Brain microvascular endothelial cell (primary cell): ENCODE measurements around the gene PVALEF.

Experiments used
- DNase-seq: peaks from one replicate; pipeline ENCODE4 v3.0.0-alpha.2; 2020
- H3K27ac ChIP-seq: fragments of 250-450 bp; sonication (Bioruptor Pico); 2 replicates; pipeline ENCODE4 v1.5.1; 2020; ENCODE audit warnings: mild to moderate bottlenecking, moderate library complexity
- H3K27me3 ChIP-seq: fragments of 250-450 bp; sonication (Bioruptor Pico); replicated peaks from 2 replicates; pipeline ENCODE4 v1.5.1; 2020; ENCODE audit warnings: mild to moderate bottlenecking
- H3K36me3 ChIP-seq: fragments of 250-450 bp; sonication (Bioruptor Pico); replicated peaks from 2 replicates; pipeline ENCODE4 v1.5.1; 2020; ENCODE audit warnings: mild to moderate bottlenecking
- H3K4me3 ChIP-seq: 2 replicates; pipeline ENCODE4 v1.5.1; 2011; ENCODE audit warnings: low read depth, mild to moderate bottlenecking, control low read depth, low read length, moderate library complexity
- CTCF ChIP-seq: IDR thresholded peaks from 2 replicates; pipeline ENCODE4 v1.5.1; 2011; ENCODE audit warnings: low read depth, mild to moderate bottlenecking, moderate library complexity, low read length, control low read depth, inconsistent platforms; ENCODE audit errors: missing control alignments
- in situ Hi-C: cut with HindIII; loops from 2 replicates; pipeline ENCODE4 v1.10.0; 2017; ENCODE audit warnings: low sequenced_read_pairs, low pct_ligation_motif_present

PVALEF gene

GRCh38 chr17:81212365-81212764 lies 47.1 kb downstream of the PVALEF start:
- Histone ChIP-seq H3K36me3 (no peaks in the 10 kb centered on the region), H3K4me3 (no peak overlapping the region), H3K27ac (no peak overlapping the region), H3K27me3 (no peaks in the 10 kb centered on the region)
- in situ Hi-C loops, result no loop called here
- no peak for DNase-seq
- TF ChIP-seq CTCF, result no peak

DNA sequence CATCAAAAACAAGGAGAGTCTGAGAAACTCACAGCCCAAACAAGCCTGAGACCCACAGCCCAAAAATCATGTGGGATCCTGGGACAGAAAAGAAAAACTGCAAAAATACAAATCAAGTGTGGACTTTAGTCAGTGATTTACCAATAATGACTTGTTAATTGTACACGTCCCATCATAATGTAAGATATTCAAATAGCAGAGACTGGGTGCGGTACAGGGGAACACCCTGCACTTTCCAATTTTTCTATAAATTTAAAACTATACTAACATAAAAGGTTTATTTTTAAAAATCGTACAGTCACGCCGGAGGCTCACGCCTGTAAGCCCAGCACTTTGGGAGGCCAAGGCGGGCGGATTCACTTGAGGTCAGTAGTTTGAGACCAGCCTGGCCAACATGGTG lies 48.7 kb downstream of the PVALEF start:
- in situ Hi-C loops, result no loop called here
- DNase-seq, result no peak
- H3K27me3 ChIP-seq, result no peaks in the 10 kb centered on the region
- no peak overlapping the region for H3K4me3 ChIP-seq
- H3K27ac ChIP-seq, result no peak overlapping the region
- no peaks in the 10 kb centered on the region for H3K36me3 ChIP-seq
- no peak for TF ChIP-seq CTCF

GRCh38 chr17:81217491-81217890 lies 52.2 kb downstream of the PVALEF start:
- H3K36me3 ChIP-seq, result no peaks in the 10 kb centered on the region
- in situ Hi-C loops, result no loop called here
- no peak for TF ChIP-seq CTCF
- H3K27ac ChIP-seq, result no peak overlapping the region
- DNase-seq, result no peak
- no peak overlapping the region for H3K4me3 ChIP-seq
- no peaks in the 10 kb centered on the region for H3K27me3 ChIP-seq

DNA sequence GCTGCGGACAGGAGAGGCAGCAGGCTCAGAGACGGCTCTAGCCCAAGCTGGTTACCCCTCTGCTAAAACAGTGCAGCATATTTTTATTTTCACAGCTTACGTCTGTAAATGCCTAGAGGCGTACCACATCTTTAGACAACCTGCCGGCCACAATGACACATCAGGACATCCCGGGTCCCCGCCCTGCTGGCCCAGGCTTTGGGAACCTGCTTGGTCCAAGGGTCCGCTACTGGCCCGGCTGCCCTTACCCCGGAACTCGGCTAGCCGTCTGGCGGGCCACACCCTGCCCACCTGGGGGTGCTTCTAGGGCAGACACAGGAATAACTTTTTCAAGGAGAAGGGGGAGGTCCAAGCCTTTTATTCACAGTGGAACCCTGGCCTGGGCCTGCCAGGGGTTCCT lies 53.2 kb downstream of the PVALEF start:
- Histone ChIP-seq H3K4me3 (no peak overlapping the region), H3K27me3 (no peaks in the 10 kb centered on the region), H3K27ac (no peak overlapping the region), H3K36me3 (no peaks in the 10 kb centered on the region)
- no peak for DNase-seq
- TF ChIP-seq CTCF, result no peak
- in situ Hi-C loops, result no loop called here

DNA sequence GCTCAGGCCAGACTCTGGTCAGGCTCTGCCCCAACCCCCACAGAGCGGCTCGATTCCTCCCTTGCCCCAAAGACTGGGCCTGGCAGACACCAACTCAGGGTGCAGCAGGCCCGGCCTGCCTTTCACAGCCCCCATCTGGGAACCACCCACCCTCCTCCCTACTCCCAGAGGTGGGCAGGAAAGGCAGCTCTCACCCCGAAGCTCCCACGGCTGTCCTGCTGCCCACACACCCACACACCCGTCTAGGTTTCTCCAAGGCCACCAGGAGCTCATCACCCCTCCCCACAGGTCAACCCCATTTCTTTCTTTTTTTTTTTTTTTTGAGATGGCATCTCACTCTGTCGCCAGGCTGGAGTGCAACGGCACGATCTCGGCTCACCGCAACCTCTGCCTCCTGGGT lies 53.7 kb downstream of the PVALEF start:
- Histone ChIP-seq H3K27me3 (no peaks in the 10 kb centered on the region), H3K36me3 (no peaks in the 10 kb centered on the region), H3K4me3 (no peak overlapping the region), H3K27ac (no peak overlapping the region)
- DNase-seq, result no peak
- TF ChIP-seq CTCF, result no peak
- in situ Hi-C loops, result no loop called here

DNA sequence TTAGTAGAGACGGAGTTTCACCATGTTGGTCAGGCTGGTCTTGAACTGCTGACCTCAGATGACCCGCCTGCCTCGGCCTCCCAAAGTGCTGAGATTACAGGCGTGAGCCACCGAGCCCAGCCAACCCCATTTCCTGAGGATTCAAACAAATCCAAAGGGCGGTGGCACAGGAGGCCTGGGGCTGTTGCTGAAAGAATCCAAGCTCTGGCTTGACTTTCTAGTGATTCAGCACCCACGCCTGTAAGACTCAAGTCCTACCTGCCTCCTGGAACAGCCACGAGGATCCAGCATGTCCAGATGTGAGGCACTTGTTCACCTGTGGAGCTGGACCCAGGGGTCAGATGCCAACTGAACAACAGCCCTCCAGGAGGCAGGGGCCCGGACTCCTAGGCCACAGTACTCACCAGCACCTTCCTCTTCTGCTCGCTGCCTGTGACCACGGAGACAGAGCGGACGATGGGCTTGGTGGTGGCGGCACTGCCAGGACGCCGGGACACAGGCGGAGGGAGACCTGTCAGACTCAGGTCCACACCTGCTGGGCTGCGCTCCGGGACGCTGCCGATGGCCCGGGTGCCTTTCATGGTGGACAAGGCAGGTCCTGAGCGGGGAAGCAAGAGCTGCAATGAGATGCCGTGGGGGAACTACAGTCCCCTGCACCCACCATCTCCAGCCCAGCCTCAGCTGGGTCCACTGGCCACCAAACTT lies 54.3 kb downstream of the PVALEF start:
- Histone ChIP-seq H3K36me3 (no peaks in the 10 kb centered on the region), H3K4me3 (no peak overlapping the region), H3K27me3 (no peaks in the 10 kb centered on the region), H3K27ac (no peak overlapping the region)
- no peak for TF ChIP-seq CTCF
- no peak for DNase-seq
- in situ Hi-C loops, result no loop called here
